Mesenchymal stem cell (in vitro differentiated cells and primary cell): ENCODE results near the gene DCTD.

ENCODE experiments used
- DNase-seq: peaks from one replicate; pipeline ENCODE4 v3.0.0-alpha.2; 2013
- H2AFZ ChIP-seq: one replicate; pipeline ENCODE4 v1.6.1; 2013; ENCODE audit warnings: low read depth, mild to moderate bottlenecking, control low read depth, inconsistent platforms, low read length, moderate library complexity
- H2AK5ac ChIP-seq: 2 replicates; pipeline ENCODE4 v1.6.1; 2013; ENCODE audit warnings: low read length, moderate library complexity, mild to moderate bottlenecking, inconsistent platforms; ENCODE audit not compliant: severe bottlenecking
- H2BK120ac ChIP-seq: one replicate; pipeline ENCODE4 v1.6.1; 2013; ENCODE audit warnings: low read depth, mild to moderate bottlenecking, inconsistent platforms, low read length, moderate library complexity
- H2BK12ac ChIP-seq, 2 experiments: one replicate each; pipeline ENCODE4 v1.6.1; 2013; ENCODE audit warnings: inconsistent platforms in 2 of 2, low read length in 2 of 2, mild to moderate bottlenecking in 2 of 2, moderate library complexity in 2 of 2, control low read depth in 1 of 2
- H2BK15ac ChIP-seq: one replicate; pipeline ENCODE4 v1.6.1; 2013; ENCODE audit warnings: mild to moderate bottlenecking, low read depth, inconsistent platforms; ENCODE audit not compliant: poor library complexity, severe bottlenecking
- H2BK5ac ChIP-seq: 2 replicates; pipeline ENCODE4 v1.6.1; 2013; ENCODE audit warnings: low read depth, mild to moderate bottlenecking, low read length, control low read depth, inconsistent platforms; ENCODE audit not compliant: poor library complexity, severe bottlenecking
- H3K14ac ChIP-seq, 2 experiments: one replicate each; pipeline ENCODE4 v1.6.1; 2013; ENCODE audit warnings: inconsistent platforms in 2 of 2, low read length in 2 of 2, control low read depth in 1 of 2, mild to moderate bottlenecking in 1 of 2, moderate library complexity in 1 of 2
- H3K18ac ChIP-seq, 2 experiments: one replicate each; pipeline ENCODE4 v1.6.1; 2013; ENCODE audit warnings: inconsistent platforms in 2 of 2, low read length in 2 of 2, control low read depth in 1 of 2, low read depth in 1 of 2, mild to moderate bottlenecking in 1 of 2
- H3K23ac ChIP-seq, 2 experiments: one replicate each; pipeline ENCODE4 v1.6.1; 2013; ENCODE audit warnings: inconsistent platforms in 2 of 2, low read length in 2 of 2, mild to moderate bottlenecking in 2 of 2, moderate library complexity in 2 of 2, control low read depth in 1 of 2
- H3K27ac ChIP-seq: 2 replicates; pipeline ENCODE4 v1.5.1; 2013; ENCODE audit warnings: mild to moderate bottlenecking, moderate library complexity, low read length, control low read depth, inconsistent platforms; ENCODE audit not compliant: poor library complexity, severe bottlenecking
- H3K27me3 ChIP-seq, 2 experiments: 2 replicates each; pipeline versions ENCODE4 v1.6.1 to v1.7.0; 2013; ENCODE audit warnings: low read length in 2 of 2, mild to moderate bottlenecking in 2 of 2, moderate library complexity in 2 of 2, control low read depth in 1 of 2, inconsistent platforms in 1 of 2; ENCODE audit not compliant: control insufficient read depth in 1 of 2, insufficient read depth in 1 of 2
- H3K36me3 ChIP-seq, 2 experiments: 2 replicates each; pipeline versions ENCODE4 v1.6.1 to v1.7.0; 2013; ENCODE audit warnings: low read length in 2 of 2, control low read depth in 1 of 2, inconsistent platforms in 1 of 2, low read depth in 1 of 2, mild to moderate bottlenecking in 1 of 2; ENCODE audit not compliant: insufficient read depth in 2 of 2, control insufficient read depth in 1 of 2
- H3K4ac ChIP-seq, 2 experiments: one replicate each; pipeline ENCODE4 v1.6.1; 2013; ENCODE audit warnings: inconsistent platforms in 2 of 2, low read length in 2 of 2, mild to moderate bottlenecking in 2 of 2, moderate library complexity in 2 of 2, control low read depth in 1 of 2, low read depth in 1 of 2
- H3K4me1 ChIP-seq: 2 replicates; pipeline ENCODE4 v1.6.1; 2013; ENCODE audit warnings: low read depth, low read length, control low read depth; ENCODE audit not compliant: control insufficient read depth, insufficient read depth
- H3K4me2 ChIP-seq: 2 replicates; pipeline ENCODE4 v1.6.1; 2013; ENCODE audit warnings: low read length, mild to moderate bottlenecking, inconsistent platforms; ENCODE audit not compliant: poor library complexity, severe bottlenecking
- H3K4me3 ChIP-seq, 2 experiments: 2 replicates each; pipeline versions ENCODE4 v1.5.1 to v1.7.0; 2013; ENCODE audit warnings: low read length in 2 of 2, mild to moderate bottlenecking in 2 of 2, control low read depth in 1 of 2, low read depth in 1 of 2; ENCODE audit not compliant: insufficient read depth in 1 of 2
- H3K79me1 ChIP-seq: replicated peaks from 2 replicates; pipeline ENCODE4 v1.6.1; 2013; ENCODE audit warnings: mild to moderate bottlenecking, control low read depth, low read length, inconsistent platforms; ENCODE audit not compliant: poor library complexity, severe bottlenecking
- H3K9ac ChIP-seq: 2 replicates; pipeline ENCODE4 v1.7.0; 2013; ENCODE audit warnings: mild to moderate bottlenecking, low read length, moderate library complexity
- H3K9me3 ChIP-seq: 2 replicates; pipeline ENCODE4 v1.7.0; 2013; ENCODE audit warnings: mild to moderate bottlenecking, low read length; ENCODE audit not compliant: control insufficient read depth
- H4K8ac ChIP-seq: one replicate; pipeline ENCODE4 v1.6.1; 2013; ENCODE audit warnings: inconsistent platforms, mild to moderate bottlenecking, low read length, moderate library complexity
- H4K91ac ChIP-seq: one replicate; pipeline ENCODE4 v1.6.1; 2013; ENCODE audit warnings: mild to moderate bottlenecking, low read length, inconsistent platforms
- WGBS: methylation state at CpG from one replicate; pipeline ENCODE4 v1.1.7; 2013; ENCODE audit warnings: mixed read lengths; 5-methylcytosine and 5-hydroxymethylcytosine counted together

The DCTD gene

DNA sequence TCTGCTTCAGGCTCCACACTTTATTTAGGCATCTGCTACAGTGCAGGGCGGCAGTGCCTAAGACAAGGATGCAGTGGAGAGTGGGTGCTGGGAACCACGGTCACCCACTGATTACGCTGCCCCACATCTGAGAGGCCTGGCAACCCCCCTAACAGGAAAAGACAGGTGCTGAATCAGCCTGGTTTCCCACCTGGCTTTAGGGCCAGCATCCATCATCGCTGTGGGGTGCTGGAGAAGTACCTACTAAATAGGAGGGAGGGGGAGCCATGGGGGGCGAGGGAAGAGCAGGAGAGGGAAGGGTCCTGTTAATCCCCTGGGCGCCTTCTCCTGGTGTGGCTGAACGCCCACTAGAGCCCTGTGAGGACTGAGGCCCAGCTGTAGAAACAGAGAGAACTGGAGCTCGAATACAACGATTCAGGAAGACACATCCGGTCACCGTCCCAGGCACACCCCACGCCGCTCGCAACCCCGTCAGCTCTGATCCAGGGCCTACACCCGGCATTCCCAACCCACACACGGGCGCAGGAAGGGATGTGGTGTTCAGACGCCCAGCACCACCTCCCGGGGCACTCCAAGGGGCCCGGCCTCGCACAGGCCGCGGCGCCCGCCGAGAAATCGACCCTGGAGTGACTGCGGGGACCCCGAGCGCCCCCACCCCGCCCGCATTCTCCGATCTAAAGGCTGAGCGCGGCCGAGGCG is 554 bp downstream of the DCTD start:
- peak overlapping the region; percentile 74 for H3K27ac ChIP-seq
- H3K4me3 ChIP-seq = peak overlapping the region; percentile 81 to 88
- H3K14ac ChIP-seq = peak overlapping the region in 1 of 2 experiments; percentile 56
- no peak overlapping the region for H2BK12ac ChIP-seq
- peak overlapping the region; percentile 93 for H4K91ac ChIP-seq
- WGBS = 8% methylated on average over 35 of the region's 38 CpGs
- H2AFZ ChIP-seq = peak overlapping the region; percentile 33
- peak; percentile 71 for DNase-seq
- peak overlapping the region; percentile 96 for H2BK120ac ChIP-seq
- peak overlapping the region; percentile 91 for H3K4me2 ChIP-seq
- H3K79me1 ChIP-seq = peaks cover 16% of the 10 kb centered on the region
- peaks cover 17% of the 10 kb centered on the region for H3K4me1 ChIP-seq
- H3K36me3 ChIP-seq = peaks cover 17 to 37% of the 10 kb centered on the region in 2 experiments
- H3K4ac ChIP-seq = peak overlapping the region; percentile 36 to 81
- peak overlapping the region; percentile 78 for H2BK15ac ChIP-seq
- H3K18ac ChIP-seq = peak overlapping the region; percentile 91 to 94
- H3K9me3 ChIP-seq = no peaks in the 10 kb centered on the region
- no peak overlapping the region for H3K23ac ChIP-seq
- H2BK5ac ChIP-seq = peak overlapping the region; percentile 84
- H4K8ac ChIP-seq = peak overlapping the region; percentile 96
- H2AK5ac ChIP-seq = peak overlapping the region; percentile 63
- no peaks in the 10 kb centered on the region for H3K27me3 ChIP-seq
- H3K9ac ChIP-seq = peak overlapping the region; percentile 94

DNA sequence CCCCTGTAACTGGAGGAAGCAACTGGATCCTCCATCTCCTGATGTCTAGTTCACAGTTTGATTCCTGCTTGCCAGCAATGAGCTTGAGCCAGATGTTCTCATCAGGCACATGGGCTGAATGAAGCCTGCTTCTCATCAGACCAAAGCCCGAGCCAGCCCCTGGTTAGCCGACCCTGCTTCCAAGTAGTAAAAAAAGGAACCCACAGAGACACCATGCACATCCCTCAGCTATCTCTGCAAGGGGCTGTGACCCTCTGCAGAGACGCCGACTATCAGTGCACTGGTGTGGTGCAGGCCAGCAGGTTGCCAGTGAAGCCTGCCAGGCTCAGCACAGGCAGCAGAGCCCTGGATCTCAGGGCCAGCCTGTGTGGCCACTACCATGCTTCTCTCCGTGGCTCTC is 2.8 kb downstream of the DCTD start:
- no peak overlapping the region for H3K4me3 ChIP-seq

DNA sequence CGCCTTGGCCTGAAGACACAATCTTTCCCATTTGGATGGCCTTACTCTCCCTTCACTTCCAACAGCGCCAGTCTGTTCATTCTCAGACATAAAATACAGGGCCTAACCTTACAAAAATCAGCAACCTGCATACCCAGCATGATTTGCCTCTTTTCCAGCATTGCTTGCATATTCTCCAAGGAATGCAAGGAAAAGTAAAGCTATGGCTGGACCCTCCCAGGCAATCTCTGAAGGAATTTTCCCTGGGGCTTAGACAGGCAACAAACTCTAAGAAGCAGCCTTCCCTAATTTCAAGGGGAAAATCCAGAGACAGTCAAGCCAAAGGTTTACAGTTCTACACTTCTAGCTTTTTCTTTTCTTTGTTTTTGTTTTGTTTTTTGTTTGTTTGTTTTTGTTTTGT is 3.6 kb downstream of the DCTD start:
- no peak overlapping the region for H2BK5ac ChIP-seq
- H3K27ac ChIP-seq = peak overlapping the region; percentile 19
- H2AFZ ChIP-seq = no peak overlapping the region
- H4K8ac ChIP-seq = no peak overlapping the region
- H3K9ac ChIP-seq = no peak overlapping the region
- no peak overlapping the region for H3K23ac ChIP-seq
- no peak overlapping the region for H3K4me2 ChIP-seq
- DNase-seq = no peak
- H2BK12ac ChIP-seq = no peak overlapping the region
- no peak overlapping the region for H2BK120ac ChIP-seq
- H3K4ac ChIP-seq = no peak overlapping the region
- H2BK15ac ChIP-seq = no peak overlapping the region
- no peak overlapping the region for H4K91ac ChIP-seq
- H3K4me1 ChIP-seq = peaks cover 17% of the 10 kb centered on the region
- peaks cover 26% of the 10 kb centered on the region for H3K79me1 ChIP-seq
- no peak overlapping the region for H3K18ac ChIP-seq
- H3K27me3 ChIP-seq = no peaks in the 10 kb centered on the region
- H3K4me3 ChIP-seq = no peak overlapping the region
- H3K36me3 ChIP-seq = peaks cover 27 to 65% of the 10 kb centered on the region in 2 experiments
- H2AK5ac ChIP-seq = no peak overlapping the region
- 99% methylated on average over 2 of the region's 2 CpGs for WGBS
- H3K14ac ChIP-seq = no peak overlapping the region
- no peaks in the 10 kb centered on the region for H3K9me3 ChIP-seq

More for the DNA sequence above, 2.8 kb downstream of the DCTD start:
- Histone ChIP-seq H3K36me3 (peaks cover 27 to 59% of the 10 kb centered on the region in 2 experiments), H3K27me3 (no peaks in the 10 kb centered on the region), H2BK15ac (no peak overlapping the region), H2AK5ac (no peak overlapping the region), H3K9me3 (no peaks in the 10 kb centered on the region), H4K91ac (no peak overlapping the region), H4K8ac (no peak overlapping the region), H2BK120ac (no peak overlapping the region), H3K23ac (peak overlapping the region in 1 of 2 experiments; percentile 86), H2AFZ (no peak overlapping the region), H3K4ac (no peak overlapping the region), H2BK12ac (no peak overlapping the region), H3K27ac (no peak overlapping the region), H2BK5ac (no peak overlapping the region), H3K4me1 (peaks cover 17% of the 10 kb centered on the region), H3K79me1 (peaks cover 24% of the 10 kb centered on the region), H3K9ac (no peak overlapping the region), H3K18ac (no peak overlapping the region), H3K14ac (peak overlapping the region in 1 of 2 experiments; percentile 42), H3K4me2 (no peak overlapping the region)
- 97% methylated on average over 5 of the region's 5 CpGs for WGBS
- DNase-seq = no peak

DNA sequence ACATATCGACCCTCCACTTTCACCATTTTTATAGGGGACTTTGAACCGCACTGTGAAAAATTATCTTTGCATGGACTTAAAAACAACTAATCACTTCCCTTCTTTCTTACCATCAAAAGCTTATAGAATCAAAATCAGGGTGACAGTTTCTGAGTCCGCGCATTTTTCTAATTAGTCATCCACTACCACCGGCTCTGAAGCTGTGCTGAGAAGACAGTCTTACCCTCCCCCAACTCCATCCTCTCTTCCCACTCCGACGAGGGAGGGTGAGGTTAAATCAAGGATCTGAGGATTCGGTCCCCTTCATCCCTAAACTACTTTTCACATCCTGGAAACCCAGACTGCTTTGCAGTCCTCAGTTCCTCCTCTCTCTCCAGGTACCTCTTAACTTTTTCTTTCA is 4.2 kb downstream of the DCTD start:
- peaks cover 27 to 70% of the 10 kb centered on the region in 2 experiments for H3K36me3 ChIP-seq
- H4K91ac ChIP-seq = no peak overlapping the region

More for the DNA sequence above, 4.2 kb downstream of the DCTD start:
- whole genome bisulfite sequencing = 78% methylated on average over 8 of the region's 8 CpGs
- Histone ChIP-seq H3K18ac (no peak overlapping the region), H2AK5ac (no peak overlapping the region), H3K79me1 (peaks cover 26% of the 10 kb centered on the region), H2BK12ac (no peak overlapping the region), H3K9me3 (no peaks in the 10 kb centered on the region), H3K27me3 (no peaks in the 10 kb centered on the region), H2BK15ac (no peak overlapping the region), H3K4me1 (peaks cover 17% of the 10 kb centered on the region), H3K14ac (no peak overlapping the region), H4K8ac (no peak overlapping the region), H2AFZ (no peak overlapping the region), H3K23ac (no peak overlapping the region), H3K4me2 (no peak overlapping the region), H3K9ac (no peak overlapping the region), H2BK5ac (no peak overlapping the region), H3K4ac (no peak overlapping the region), H3K27ac (no peak overlapping the region), H2BK120ac (no peak overlapping the region), H3K4me3 (no peak overlapping the region)
- no peak for DNase-seq
